GM23338 (cell line): ENCODE measurements around the gene NSG1. TPM values are rescaled to one million over a fixed set of nuclear protein-coding genes. Genes with fewer than 3 reads are reported as not detected.

Experiments used
- ATAC-seq: fragments of 200-7000 bp; cut with Tn5 transposase; 3 replicates; pipeline ENCODE4 v1.9.1; 2020
- DNase-seq: peaks from one replicate; pipeline ENCODE4 v3.0.0-alpha.2; 2015; ENCODE audit warnings: low spot score
- H2AFZ ChIP-seq: fragments of 200-600 bp; sonication (generic); 2 replicates; pipeline ENCODE4 v1.8.0; 2016; ENCODE audit warnings: antibody characterized with exemption, mild to moderate bottlenecking, moderate library complexity
- H3F3A ChIP-seq: fragments of 200-600 bp; sonication (generic); replicated peaks from 2 replicates; pipeline ENCODE4 v1.8.0; 2017; ENCODE audit warnings: antibody characterized with exemption, mixed run types, low read depth
- H3K27ac ChIP-seq: fragments of 200-600 bp; sonication (generic); 2 replicates; pipeline ENCODE4 v1.6.1; 2016; ENCODE audit warnings: low read depth
- H3K27me3 ChIP-seq: fragments of 200-600 bp; sonication (generic); 2 replicates; pipeline ENCODE4 v1.8.0; 2016; ENCODE audit warnings: mild to moderate bottlenecking, mixed run types, moderate library complexity; ENCODE audit not compliant: insufficient read depth
- H3K36me3 ChIP-seq: fragments of 200-600 bp; sonication (generic); 2 replicates; pipeline ENCODE4 v1.8.0; 2016; ENCODE audit warnings: mild to moderate bottlenecking; ENCODE audit not compliant: insufficient read depth
- H3K4me1 ChIP-seq: fragments of 200-600 bp; sonication (generic); 2 replicates; pipeline ENCODE4 v1.8.0; 2016; ENCODE audit warnings: mild to moderate bottlenecking, moderate library complexity; ENCODE audit not compliant: insufficient read depth
- H3K4me2 ChIP-seq: fragments of 200-600 bp; sonication (generic); 2 replicates; pipeline ENCODE4 v1.7.1; 2017; ENCODE audit warnings: mixed run types
- H3K4me3 ChIP-seq: fragments of 200-600 bp; sonication (generic); 2 replicates; pipeline ENCODE4 v1.6.1; 2016; ENCODE audit warnings: mixed run types
- H3K79me2 ChIP-seq: fragments of 200-600 bp; sonication (generic); replicated peaks from 2 replicates; pipeline ENCODE4 v1.8.0; 2017; ENCODE audit warnings: mild to moderate bottlenecking; ENCODE audit not compliant: insufficient read depth
- H3K9me2 ChIP-seq: fragments of 200-600 bp; sonication (generic); 2 replicates; pipeline ENCODE4 v1.8.0; 2017; ENCODE audit not compliant: insufficient read depth
- H4K20me1 ChIP-seq: fragments of 200-600 bp; sonication (generic); replicated peaks from 2 replicates; pipeline ENCODE4 v1.8.0; 2017; ENCODE audit warnings: mild to moderate bottlenecking; ENCODE audit not compliant: insufficient read depth
- H3K27ac Mint-ChIP-seq: 2 replicates; pipeline ENCODE4 v1.8.0; 2020; ENCODE audit warnings: inconsistent platforms, mild to moderate bottlenecking, moderate library complexity, mixed read lengths
- H3K27me3 Mint-ChIP-seq: 3 replicates; pipeline ENCODE4 v1.8.0; 2022; ENCODE audit warnings: low read depth, mild to moderate bottlenecking, moderate library complexity, mixed read lengths, inconsistent platforms; ENCODE audit not compliant: insufficient read depth, poor library complexity
- H3K36me3 Mint-ChIP-seq: 3 replicates; pipeline ENCODE4 v1.8.0; 2021; ENCODE audit warnings: low read depth, mild to moderate bottlenecking, inconsistent platforms, moderate library complexity, mixed read lengths
- H3K4me1 Mint-ChIP-seq: 3 replicates; pipeline ENCODE4 v1.8.0; 2020; ENCODE audit warnings: mild to moderate bottlenecking, inconsistent platforms, mixed read lengths
- H3K4me3 Mint-ChIP-seq: 3 replicates; pipeline ENCODE4 v1.8.0; 2021; ENCODE audit warnings: moderate library complexity, mild to moderate bottlenecking, inconsistent platforms, mixed read lengths
- H3K9me3 Mint-ChIP-seq: 3 replicates; pipeline ENCODE4 v1.8.0; 2020; ENCODE audit warnings: moderate library complexity, mild to moderate bottlenecking, inconsistent platforms, mixed read lengths
- CTCF ChIP-seq, 2 experiments: fragments of 200-600 bp in 1 of 2; sonication (generic) in 1 of 2; conservative IDR thresholded peaks; 2 replicates each; pipeline versions ENCODE4 v1.5.1 to v1.6.1; 2016 to 2017; ENCODE audit warnings: antibody characterized with exemption in 2 of 2, low read depth in 2 of 2, mild to moderate bottlenecking in 2 of 2, moderate library complexity in 1 of 2
- ETS1 ChIP-seq: IDR thresholded peaks from 2 replicates; pipeline ENCODE4 v1.6.1; 2016; ENCODE audit warnings: antibody characterized with exemption
- EZH2 ChIP-seq: fragments of 200-600 bp; sonication (generic); IDR thresholded peaks from one replicate; pipeline ENCODE4 v1.8.0; 2017; ENCODE audit warnings: antibody characterized with exemption, mild to moderate bottlenecking, low read depth; ENCODE audit not compliant: unreplicated experiment
- JUNB ChIP-seq: IDR thresholded peaks from one replicate; pipeline ENCODE4 v1.6.1; 2016; ENCODE audit warnings: antibody characterized with exemption; ENCODE audit not compliant: unreplicated experiment
- NANOG ChIP-seq: IDR thresholded peaks from 2 replicates; pipeline ENCODE4 v1.6.1; 2016; ENCODE audit warnings: antibody characterized with exemption, borderline replicate concordance
- STAT1 ChIP-seq: IDR thresholded peaks from one replicate; pipeline ENCODE4 v1.6.1; 2016; ENCODE audit warnings: antibody characterized with exemption; ENCODE audit not compliant: unreplicated experiment
- ZNF114 ChIP-seq: fragments of 250-450 bp; sonication (Bioruptor Pico); IDR thresholded peaks from 2 replicates; pipeline ENCODE4 v1.5.0; 2020; ENCODE audit warnings: mild to moderate bottlenecking, moderate library complexity
- ZNF331 ChIP-seq: fragments of 250-450 bp; sonication (Bioruptor Pico); IDR thresholded peaks from 2 replicates; pipeline ENCODE4 v1.5.0; 2020; ENCODE audit warnings: low read depth, mild to moderate bottlenecking, moderate library complexity
- polyA plus RNA-seq: library from polyadenylated mRNA; unstranded; fragments of >200 nt; fragmentation: Nextera tagmentation; extraction: Ambion mirVana; gene quantifications from 2 replicates; pipeline ENCODE4 v1.2.1, GENCODE V29; 2016
- total RNA-seq: library from RNA; depleted of rRNA; stranded (reverse); fragments of >200 nt; shearing (Covaris generic); gene quantifications from 2 replicates; pipeline ENCODE4 v1.2.3, GENCODE V29; 2014
- TF ChIP-seq, protein P1 (sequence below): fragments of 250-450 bp; sonication (Bioruptor Pico); IDR thresholded peaks from 2 replicates; pipeline ENCODE4 v1.5.0; 2020; ENCODE audit warnings: mild to moderate bottlenecking, moderate library complexity
- TF ChIP-seq, protein P2 (sequence below): IDR thresholded peaks from one replicate; pipeline ENCODE4 v1.6.1; 2018; ENCODE audit warnings: antibody characterized with exemption; ENCODE audit not compliant: unreplicated experiment

Gene NSG1
- total and polyA plus RNA-seq, 2 experiments from 2014 or later = 17.4 to 34.5 TPM

DNA sequence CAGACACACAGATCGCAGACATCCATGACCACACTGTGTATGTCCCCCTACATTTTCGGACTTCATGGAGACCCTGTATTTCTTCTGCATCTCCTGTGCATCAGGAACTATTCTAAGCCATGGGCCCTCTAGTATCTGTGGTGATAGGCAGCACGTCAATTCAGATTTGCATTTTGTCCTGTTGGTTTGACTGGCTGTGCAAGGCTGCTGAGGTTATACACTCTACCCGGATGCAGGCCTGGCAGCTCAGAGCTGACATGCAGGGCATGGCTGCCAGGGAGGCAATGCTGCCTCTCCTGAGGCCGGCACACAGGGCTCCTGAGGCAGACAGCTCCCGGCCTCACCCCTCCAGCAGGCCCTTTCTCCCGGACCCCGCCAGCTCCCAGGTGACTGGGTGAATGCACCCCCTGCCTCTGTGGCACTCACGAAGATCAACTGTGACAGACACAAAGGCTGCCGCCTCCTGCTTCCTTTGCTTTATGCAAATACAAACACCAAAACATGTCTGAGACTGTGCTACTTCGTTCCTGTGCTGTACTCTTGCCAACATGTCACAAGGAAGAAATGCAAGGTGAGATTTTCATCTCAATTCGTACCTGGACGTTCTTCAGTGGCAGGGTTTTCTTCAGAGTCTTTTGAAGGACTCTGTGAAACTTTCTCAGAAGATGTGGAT is 51.0 kb downstream of the NSG1 start (continued):
- no peak for TF ChIP-seq ETS1
- no peak for TF ChIP-seq JUNB
- no peak for TF ChIP-seq ZNF114
- no peak for TF ChIP-seq STAT1
- TF ChIP-seq, protein P1, sequence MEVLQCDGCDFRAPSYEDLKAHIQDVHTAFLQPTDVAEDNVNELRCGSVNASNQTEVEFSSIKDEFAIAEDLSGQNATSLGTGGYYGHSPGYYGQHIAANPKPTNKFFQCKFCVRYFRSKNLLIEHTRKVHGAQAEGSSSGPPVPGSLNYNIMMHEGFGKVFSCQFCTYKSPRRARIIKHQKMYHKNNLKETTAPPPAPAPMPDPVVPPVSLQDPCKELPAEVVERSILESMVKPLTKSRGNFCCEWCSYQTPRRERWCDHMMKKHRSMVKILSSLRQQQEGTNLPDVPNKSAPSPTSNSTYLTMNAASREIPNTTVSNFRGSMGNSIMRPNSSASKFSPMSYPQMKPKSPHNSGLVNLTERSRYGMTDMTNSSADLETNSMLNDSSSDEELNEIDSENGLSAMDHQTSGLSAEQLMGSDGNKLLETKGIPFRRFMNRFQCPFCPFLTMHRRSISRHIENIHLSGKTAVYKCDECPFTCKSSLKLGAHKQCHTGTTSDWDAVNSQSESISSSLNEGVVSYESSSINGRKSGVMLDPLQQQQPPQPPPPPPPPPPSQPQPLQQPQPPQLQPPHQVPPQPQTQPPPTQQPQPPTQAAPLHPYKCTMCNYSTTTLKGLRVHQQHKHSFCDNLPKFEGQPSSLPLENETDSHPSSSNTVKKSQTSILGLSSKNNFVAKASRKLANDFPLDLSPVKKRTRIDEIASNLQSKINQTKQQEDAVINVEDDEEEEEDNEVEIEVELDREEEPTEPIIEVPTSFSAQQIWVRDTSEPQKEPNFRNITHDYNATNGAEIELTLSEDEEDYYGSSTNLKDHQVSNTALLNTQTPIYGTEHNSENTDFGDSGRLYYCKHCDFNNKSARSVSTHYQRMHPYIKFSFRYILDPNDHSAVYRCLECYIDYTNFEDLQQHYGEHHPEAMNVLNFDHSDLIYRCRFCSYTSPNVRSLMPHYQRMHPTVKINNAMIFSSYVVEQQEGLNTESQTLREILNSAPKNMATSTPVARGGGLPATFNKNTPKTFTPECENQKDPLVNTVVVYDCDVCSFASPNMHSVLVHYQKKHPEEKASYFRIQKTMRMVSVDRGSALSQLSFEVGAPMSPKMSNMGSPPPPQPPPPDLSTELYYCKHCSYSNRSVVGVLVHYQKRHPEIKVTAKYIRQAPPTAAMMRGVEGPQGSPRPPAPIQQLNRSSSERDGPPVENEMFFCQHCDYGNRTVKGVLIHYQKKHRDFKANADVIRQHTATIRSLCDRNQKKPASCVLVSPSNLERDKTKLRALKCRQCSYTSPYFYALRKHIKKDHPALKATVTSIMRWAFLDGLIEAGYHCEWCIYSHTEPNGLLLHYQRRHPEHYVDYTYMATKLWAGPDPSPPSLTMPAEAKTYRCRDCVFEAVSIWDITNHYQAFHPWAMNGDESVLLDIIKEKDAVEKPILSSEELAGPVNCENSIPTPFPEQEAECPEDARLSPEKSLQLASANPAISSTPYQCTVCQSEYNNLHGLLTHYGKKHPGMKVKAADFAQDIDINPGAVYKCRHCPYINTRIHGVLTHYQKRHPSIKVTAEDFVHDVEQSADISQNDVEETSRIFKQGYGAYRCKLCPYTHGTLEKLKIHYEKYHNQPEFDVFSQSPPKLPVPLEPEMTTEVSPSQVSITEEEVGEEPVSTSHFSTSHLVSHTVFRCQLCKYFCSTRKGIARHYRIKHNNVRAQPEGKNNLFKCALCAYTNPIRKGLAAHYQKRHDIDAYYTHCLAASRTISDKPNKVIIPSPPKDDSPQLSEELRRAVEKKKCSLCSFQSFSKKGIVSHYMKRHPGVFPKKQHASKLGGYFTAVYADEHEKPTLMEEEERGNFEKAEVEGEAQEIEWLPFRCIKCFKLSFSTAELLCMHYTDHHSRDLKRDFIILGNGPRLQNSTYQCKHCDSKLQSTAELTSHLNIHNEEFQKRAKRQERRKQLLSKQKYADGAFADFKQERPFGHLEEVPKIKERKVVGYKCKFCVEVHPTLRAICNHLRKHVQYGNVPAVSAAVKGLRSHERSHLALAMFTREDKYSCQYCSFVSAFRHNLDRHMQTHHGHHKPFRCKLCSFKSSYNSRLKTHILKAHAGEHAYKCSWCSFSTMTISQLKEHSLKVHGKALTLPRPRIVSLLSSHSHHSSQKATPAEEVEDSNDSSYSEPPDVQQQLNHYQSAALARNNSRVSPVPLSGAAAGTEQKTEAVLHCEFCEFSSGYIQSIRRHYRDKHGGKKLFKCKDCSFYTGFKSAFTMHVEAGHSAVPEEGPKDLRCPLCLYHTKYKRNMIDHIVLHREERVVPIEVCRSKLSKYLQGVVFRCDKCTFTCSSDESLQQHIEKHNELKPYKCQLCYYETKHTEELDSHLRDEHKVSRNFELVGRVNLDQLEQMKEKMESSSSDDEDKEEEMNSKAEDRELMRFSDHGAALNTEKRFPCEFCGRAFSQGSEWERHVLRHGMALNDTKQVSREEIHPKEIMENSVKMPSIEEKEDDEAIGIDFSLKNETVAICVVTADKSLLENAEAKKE (CRISPR knock-in tag) = no peak

DNA sequence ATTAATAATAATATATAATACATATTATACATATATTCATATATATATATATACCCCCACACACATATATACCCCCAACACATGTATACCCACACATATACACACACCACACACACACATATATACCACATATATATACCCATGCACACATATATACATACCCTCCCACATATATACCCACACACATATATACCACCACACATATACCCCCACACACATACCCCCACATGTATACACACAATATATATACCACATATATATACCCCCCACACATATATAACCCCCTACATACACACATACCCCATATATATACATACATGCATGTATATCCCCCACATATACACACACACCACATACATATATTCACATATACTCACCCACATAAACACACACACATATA is 52.0 kb downstream of the NSG1 start:
- Mint-ChIP-seq H3K4me3 (no peak overlapping the region), H3K4me1 (peaks cover 8% of the 10 kb centered on the region; the same call in 2 of the 3 replicates), H3K27ac (no peak overlapping the region), H3K9me3 (no peaks in the 10 kb centered on the region), H3K27me3 (peaks cover 3% of the 10 kb centered on the region), H3K36me3 (0 out of 3 replicates have a peak, but pooled peaks cover 3% of the 10 kb centered on the region)
- no peaks in the 10 kb centered on the region for H4K20me1 ChIP-seq
- no peaks in the 10 kb centered on the region for H3F3A ChIP-seq
- no peak for ATAC-seq
- H3K79me2 ChIP-seq = no peaks in the 10 kb centered on the region
- DNase-seq = no peak
- no peaks in the 10 kb centered on the region for H3K4me1 ChIP-seq
- H2AFZ ChIP-seq = no peak overlapping the region
- H3K27me3 ChIP-seq = no peaks in the 10 kb centered on the region
- no peak overlapping the region for H3K4me3 ChIP-seq
- no peak overlapping the region for H3K27ac ChIP-seq
- no peaks in the 10 kb centered on the region for H3K9me2 ChIP-seq
- no peaks in the 10 kb centered on the region for H3K36me3 ChIP-seq
- no peak overlapping the region for H3K4me2 ChIP-seq
- TF ChIP-seq JUNB (no peak), ZNF331 (CRISPR knock-in tag) (no peak), ETS1 (no peak), NANOG (no peak), CTCF (conservative IDR thresholded peaks at IDR 0.05; ENCODE audit: low read depth in 2 of 2) (no peak), EZH2 (no peak)
- TF ChIP-seq, protein P2, sequence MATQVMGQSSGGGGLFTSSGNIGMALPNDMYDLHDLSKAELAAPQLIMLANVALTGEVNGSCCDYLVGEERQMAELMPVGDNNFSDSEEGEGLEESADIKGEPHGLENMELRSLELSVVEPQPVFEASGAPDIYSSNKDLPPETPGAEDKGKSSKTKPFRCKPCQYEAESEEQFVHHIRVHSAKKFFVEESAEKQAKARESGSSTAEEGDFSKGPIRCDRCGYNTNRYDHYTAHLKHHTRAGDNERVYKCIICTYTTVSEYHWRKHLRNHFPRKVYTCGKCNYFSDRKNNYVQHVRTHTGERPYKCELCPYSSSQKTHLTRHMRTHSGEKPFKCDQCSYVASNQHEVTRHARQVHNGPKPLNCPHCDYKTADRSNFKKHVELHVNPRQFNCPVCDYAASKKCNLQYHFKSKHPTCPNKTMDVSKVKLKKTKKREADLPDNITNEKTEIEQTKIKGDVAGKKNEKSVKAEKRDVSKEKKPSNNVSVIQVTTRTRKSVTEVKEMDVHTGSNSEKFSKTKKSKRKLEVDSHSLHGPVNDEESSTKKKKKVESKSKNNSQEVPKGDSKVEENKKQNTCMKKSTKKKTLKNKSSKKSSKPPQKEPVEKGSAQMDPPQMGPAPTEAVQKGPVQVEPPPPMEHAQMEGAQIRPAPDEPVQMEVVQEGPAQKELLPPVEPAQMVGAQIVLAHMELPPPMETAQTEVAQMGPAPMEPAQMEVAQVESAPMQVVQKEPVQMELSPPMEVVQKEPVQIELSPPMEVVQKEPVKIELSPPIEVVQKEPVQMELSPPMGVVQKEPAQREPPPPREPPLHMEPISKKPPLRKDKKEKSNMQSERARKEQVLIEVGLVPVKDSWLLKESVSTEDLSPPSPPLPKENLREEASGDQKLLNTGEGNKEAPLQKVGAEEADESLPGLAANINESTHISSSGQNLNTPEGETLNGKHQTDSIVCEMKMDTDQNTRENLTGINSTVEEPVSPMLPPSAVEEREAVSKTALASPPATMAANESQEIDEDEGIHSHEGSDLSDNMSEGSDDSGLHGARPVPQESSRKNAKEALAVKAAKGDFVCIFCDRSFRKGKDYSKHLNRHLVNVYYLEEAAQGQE = no peak
